ENCODE results near the gene SGCD. TPM values are rescaled to one million over a fixed set of nuclear protein-coding genes. Genes with fewer than 3 reads are reported as not detected.

Gene SGCD
- total RNA-seq, 1 experiment from 2014 or later: not detected

DNA sequence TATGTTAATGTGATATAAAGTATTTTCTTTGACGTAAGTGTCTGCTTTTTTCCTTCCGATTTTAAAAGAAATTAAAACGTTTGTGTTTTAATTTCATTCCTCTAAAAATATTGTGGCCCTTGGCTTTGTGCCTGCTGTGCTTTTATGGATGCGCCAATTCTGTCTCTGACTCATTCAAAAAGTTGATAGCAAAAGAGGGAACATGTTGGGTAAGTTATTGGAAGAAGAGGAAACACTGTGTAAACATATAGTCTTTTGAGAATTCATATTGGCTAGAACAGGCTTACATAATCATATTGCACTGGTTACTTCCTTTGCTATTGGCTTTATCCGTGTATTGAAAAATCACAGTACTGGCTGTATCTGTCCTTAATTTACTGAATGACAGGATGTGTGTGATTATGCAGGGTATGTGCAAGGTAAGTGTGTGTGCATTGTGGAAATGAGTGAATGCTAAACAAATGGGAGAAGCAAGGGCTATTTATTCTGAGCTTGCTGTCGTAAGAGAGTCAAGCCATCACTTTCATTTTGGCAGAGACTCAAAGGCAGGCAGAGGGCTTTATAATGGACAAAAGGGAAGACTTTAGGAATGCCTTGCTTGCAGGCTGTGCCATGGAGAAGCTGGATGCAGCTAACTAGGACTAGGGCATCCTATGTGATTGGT is 67.8 kb downstream of the SGCD start:
- H3K4me2 ChIP-seq (ENCODE audit: low read length): no peak overlapping the region
- no TSS peak for BruUV-seq (replicated peaks)
- RAD21 ChIA-PET (ENCODE audit: low non-redundant PET in 1 of 2, low total read pairs in 2 of 2, uncharacterized antibody in 2 of 2, unreplicated experiment in 2 of 2): no interaction called here
- TF ChIP-seq EZH2phosphoT487 (IDR thresholded peaks at IDR 0.05; ENCODE audit: borderline replicate concordance) (no peak), CEBPB (IDR thresholded peaks at IDR 0.05; ENCODE audit: low read depth) (no peak), ZNF274 (IDR thresholded peaks at IDR 0.05; ENCODE audit: low read depth, low read length) (no peak), ZFX (IDR thresholded peaks at IDR 0.05) (no peak)
- ATAC-seq (no peak), DNase-seq (ENCODE audit: low read depth, low spot score) (no peak)
- intact Hi-C loops (cut with micrococcal nuclease): loop anchor here (1.0 kb wide), 1 partner anchor 27 kb away; no protein-coding TSS in a partner anchor
- H4K20me1 ChIP-seq (ENCODE audit: insufficient read depth): no peaks in the 10 kb centered on the region
- CTCF ChIA-PET: no interaction called here
- H3K4me3 ChIP-seq (replicated peaks in 1 of 2; ENCODE audit: low read depth in 1 of 2, low read length in 2 of 2): no peak overlapping the region
- H3K27me3 ChIP-seq (ENCODE audit: insufficient read depth, low read length): no peaks in the 10 kb centered on the region
- H3K79me2 ChIP-seq (ENCODE audit: insufficient read depth, low read length): no peaks in the 10 kb centered on the region
- H3K9me2 ChIP-seq (ENCODE audit: insufficient read depth): no peaks in the 10 kb centered on the region
- no peak overlapping the region for H3K9ac ChIP-seq (ENCODE audit: low read length)
- no peaks in the 10 kb centered on the region for H3K36me3 ChIP-seq (ENCODE audit: control insufficient read depth in 1 of 2, insufficient read depth in 2 of 2, low read length in 2 of 2)
- H3K9me3 ChIP-seq (ENCODE audit: control insufficient read depth in 1 of 2, insufficient read depth in 1 of 2, low read depth in 1 of 2, low read length in 2 of 2): peaks cover 0 to 4% of the 10 kb centered on the region in 2 experiments; a peak in 2 of 4 replicates
- POLR2A ChIA-PET: no interaction called here
- H3K4me1 ChIP-seq (ENCODE audit: control insufficient read depth in 1 of 2, insufficient read depth in 2 of 2, low read length in 2 of 2): no peaks in the 10 kb centered on the region
- H2AFZ ChIP-seq (ENCODE audit: low read depth, low read length, poor library complexity, severe bottlenecking): no peak overlapping the region
- no peak overlapping the region for H3K27ac ChIP-seq (ENCODE audit: low read depth, low read length)

GRCh38 chr5:156395306-156395675 is 68.3 kb downstream of the SGCD start:
- no peaks in the 10 kb centered on the region for H3K9me2 ChIP-seq (ENCODE audit: insufficient read depth)
- H3K4me3 ChIP-seq (replicated peaks in 1 of 2; ENCODE audit: low read depth in 1 of 2, low read length in 2 of 2): no peak overlapping the region
- H3K27ac ChIP-seq (ENCODE audit: low read depth, low read length): no peak overlapping the region
- no peak overlapping the region for H3K9ac ChIP-seq (ENCODE audit: low read length)
- DNase-seq (ENCODE audit: low read depth, low spot score) (no peak), ATAC-seq (no peak)
- ChIA-PET CTCF (no interaction called here), POLR2A (no interaction called here), RAD21 (ENCODE audit: low non-redundant PET in 1 of 2, low total read pairs in 2 of 2, uncharacterized antibody in 2 of 2, unreplicated experiment in 2 of 2) (no interaction called here)
- H3K79me2 ChIP-seq (ENCODE audit: insufficient read depth, low read length): no peaks in the 10 kb centered on the region
- H3K9me3 ChIP-seq (ENCODE audit: control insufficient read depth in 1 of 2, insufficient read depth in 1 of 2, low read depth in 1 of 2, low read length in 2 of 2): peaks cover 0 to 4% of the 10 kb centered on the region in 2 experiments; a peak in 2 of 4 replicates
- no peaks in the 10 kb centered on the region for H3K27me3 ChIP-seq (ENCODE audit: insufficient read depth, low read length)
- no peaks in the 10 kb centered on the region for H4K20me1 ChIP-seq (ENCODE audit: insufficient read depth)
- no peaks in the 10 kb centered on the region for H3K4me1 ChIP-seq (ENCODE audit: control insufficient read depth in 1 of 2, insufficient read depth in 2 of 2, low read length in 2 of 2)
- TF ChIP-seq FOSL1 (IDR thresholded peaks at IDR 0.05; ENCODE audit: low read depth): no peak
- TF ChIP-seq, protein P1, sequence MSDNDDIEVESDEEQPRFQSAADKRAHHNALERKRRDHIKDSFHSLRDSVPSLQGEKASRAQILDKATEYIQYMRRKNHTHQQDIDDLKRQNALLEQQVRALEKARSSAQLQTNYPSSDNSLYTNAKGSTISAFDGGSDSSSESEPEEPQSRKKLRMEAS (IDR thresholded peaks at IDR 0.05): no peak
- no peak for TF ChIP-seq ZFX (IDR thresholded peaks at IDR 0.05)
- no peak for TF ChIP-seq RAD21 (IDR thresholded peaks at IDR 0.05; ENCODE audit: low read depth)
- H2AFZ ChIP-seq (ENCODE audit: low read depth, low read length, poor library complexity, severe bottlenecking): no peak overlapping the region
- no peak overlapping the region for H3K4me2 ChIP-seq (ENCODE audit: low read length)
- no peaks in the 10 kb centered on the region for H3K36me3 ChIP-seq (ENCODE audit: control insufficient read depth in 1 of 2, insufficient read depth in 2 of 2, low read length in 2 of 2)
- intact Hi-C loops (cut with micrococcal nuclease): no loop called here
- no TSS peak for BruUV-seq (replicated peaks)

Data from HCT116 (cell line).